ENCODE measurements around the gene BMP7. TPM values are rescaled to one million over a fixed set of nuclear protein-coding genes. Genes with fewer than 3 reads are reported as not detected.
"Not testable (repeated sequence)": the region's sequence is repeated elsewhere in the genome, so short reads cannot be mapped to it uniquely, and the experiment has no call there.

Gene BMP7
- total RNA-seq, 1 experiment from 2014 or later: 0.13 TPM

DNA sequence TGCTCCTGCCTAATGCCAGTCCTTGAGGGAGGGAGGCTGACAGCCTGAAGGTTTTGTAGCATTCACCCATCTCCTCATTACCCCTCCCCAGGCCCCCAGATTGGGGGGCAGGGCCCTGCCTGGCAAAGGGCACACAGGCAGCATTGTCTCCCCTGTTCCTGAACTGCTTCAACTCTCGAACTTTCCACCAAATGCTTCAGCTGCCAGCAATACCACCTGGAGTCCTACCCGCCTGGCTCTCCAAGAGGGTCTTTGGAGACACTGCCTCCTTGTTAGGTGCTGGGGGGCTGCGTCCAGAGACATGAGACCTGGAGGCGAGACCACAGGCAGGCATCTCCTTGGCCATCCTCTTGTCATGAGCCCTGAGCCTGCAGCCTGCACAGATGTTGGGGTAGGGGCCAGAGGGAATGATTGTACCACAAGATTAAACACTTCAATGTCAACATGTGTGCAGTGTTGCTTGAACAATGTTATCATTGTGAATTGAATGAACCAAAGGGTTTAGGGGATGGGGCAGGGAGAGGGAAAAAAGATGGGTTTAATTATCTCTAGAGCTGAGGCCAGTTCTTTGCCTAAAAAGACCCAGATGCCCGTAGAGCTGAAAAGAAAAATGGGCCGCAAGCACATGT is 25.0 kb downstream of the BMP7 start:
- no peak overlapping the region for H3K4me3 ChIP-seq
- H4K20me1 ChIP-seq (ENCODE audit: insufficient read depth): no peaks in the 10 kb centered on the region
- H3K4me1 ChIP-seq (replicated peaks; ENCODE audit: insufficient read depth): no peaks in the 10 kb centered on the region
- H2AFZ ChIP-seq: no peak overlapping the region
- DNase-seq: no peak
- POLR2A ChIA-PET (ENCODE audit: unreplicated experiment): no interaction called here
- no peaks in the 10 kb centered on the region for H3K9me3 ChIP-seq (ENCODE audit: insufficient read depth, low read depth)
- peaks cover 26% of the 10 kb centered on the region for H3K27me3 ChIP-seq (ENCODE audit: insufficient read depth, low read depth)
- no peaks in the 10 kb centered on the region for H3K9me2 ChIP-seq (ENCODE audit: insufficient read depth)
- no peaks in the 10 kb centered on the region for H3K36me3 ChIP-seq (ENCODE audit: low read depth)
- H3K27ac ChIP-seq: no peak overlapping the region
- TF ChIP-seq EZH2 (IDR thresholded peaks at IDR 0.05; ENCODE audit: low read depth): no peak
- TF ChIP-seq, protein P1, sequence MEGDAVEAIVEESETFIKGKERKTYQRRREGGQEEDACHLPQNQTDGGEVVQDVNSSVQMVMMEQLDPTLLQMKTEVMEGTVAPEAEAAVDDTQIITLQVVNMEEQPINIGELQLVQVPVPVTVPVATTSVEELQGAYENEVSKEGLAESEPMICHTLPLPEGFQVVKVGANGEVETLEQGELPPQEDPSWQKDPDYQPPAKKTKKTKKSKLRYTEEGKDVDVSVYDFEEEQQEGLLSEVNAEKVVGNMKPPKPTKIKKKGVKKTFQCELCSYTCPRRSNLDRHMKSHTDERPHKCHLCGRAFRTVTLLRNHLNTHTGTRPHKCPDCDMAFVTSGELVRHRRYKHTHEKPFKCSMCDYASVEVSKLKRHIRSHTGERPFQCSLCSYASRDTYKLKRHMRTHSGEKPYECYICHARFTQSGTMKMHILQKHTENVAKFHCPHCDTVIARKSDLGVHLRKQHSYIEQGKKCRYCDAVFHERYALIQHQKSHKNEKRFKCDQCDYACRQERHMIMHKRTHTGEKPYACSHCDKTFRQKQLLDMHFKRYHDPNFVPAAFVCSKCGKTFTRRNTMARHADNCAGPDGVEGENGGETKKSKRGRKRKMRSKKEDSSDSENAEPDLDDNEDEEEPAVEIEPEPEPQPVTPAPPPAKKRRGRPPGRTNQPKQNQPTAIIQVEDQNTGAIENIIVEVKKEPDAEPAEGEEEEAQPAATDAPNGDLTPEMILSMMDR (conservative IDR thresholded peaks at IDR 0.05): no peak
- no peaks in the 10 kb centered on the region for H3K79me2 ChIP-seq (ENCODE audit: low read depth)
- BruUV-seq (replicated peaks): no TSS peak
- CTCF ChIA-PET: no interaction called here
- no peak overlapping the region for H3K4me2 ChIP-seq
- intact Hi-C loops (cut with micrococcal nuclease; ENCODE audit: unreplicated experiment): no loop called here
- no peaks in the 10 kb centered on the region for H3F3A ChIP-seq (ENCODE audit: insufficient read depth, low read depth)

DNA sequence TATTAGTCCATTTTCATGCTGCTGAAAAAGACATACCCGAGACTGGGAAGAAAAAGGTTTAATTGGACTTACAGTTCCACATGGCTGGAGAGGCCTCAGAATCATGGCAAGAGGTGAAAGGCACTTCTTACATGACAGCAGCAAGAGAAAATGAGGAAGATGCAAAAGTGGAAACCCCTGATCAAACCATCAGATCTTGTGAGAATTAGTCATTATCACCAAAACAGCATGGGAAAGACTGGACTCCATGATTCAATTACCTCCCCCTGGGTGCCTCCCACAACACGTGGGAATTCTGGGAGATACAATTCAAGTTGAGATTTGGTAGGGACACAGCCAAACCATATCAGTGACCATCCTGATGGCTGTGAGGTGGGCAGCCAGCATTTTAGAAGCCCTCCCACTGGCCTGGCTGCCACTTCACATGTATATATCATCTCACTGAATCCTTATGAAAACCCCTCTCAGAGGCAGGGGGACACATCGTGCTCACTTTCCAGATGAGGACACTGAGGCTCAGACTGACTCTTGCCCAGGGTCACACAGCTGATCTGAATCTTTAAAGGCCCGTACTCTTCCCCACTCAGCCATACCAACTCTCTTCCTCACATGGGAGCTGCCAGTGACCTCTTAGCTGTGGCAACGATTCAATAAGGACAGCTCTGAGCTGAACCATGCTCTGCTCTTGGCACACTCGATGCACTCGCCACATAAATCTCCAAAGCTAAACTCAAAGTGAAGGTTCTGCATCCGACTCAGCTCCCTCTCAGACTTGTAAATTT is 25.7 kb downstream of the BMP7 start:
- CTCF ChIA-PET: no interaction called here
- Histone ChIP-seq H3K9me2 (ENCODE audit: insufficient read depth) (no peaks in the 10 kb centered on the region), H3K4me2 (no peak overlapping the region), H3K79me2 (ENCODE audit: low read depth) (no peaks in the 10 kb centered on the region), H3K4me1 (replicated peaks; ENCODE audit: insufficient read depth) (no peaks in the 10 kb centered on the region), H3K27ac (no peak overlapping the region), H3K4me3 (no peak overlapping the region), H3K36me3 (ENCODE audit: low read depth) (no peaks in the 10 kb centered on the region), H4K20me1 (ENCODE audit: insufficient read depth) (no peaks in the 10 kb centered on the region), H3F3A (ENCODE audit: insufficient read depth, low read depth) (no peaks in the 10 kb centered on the region), H3K27me3 (ENCODE audit: insufficient read depth, low read depth) (peaks cover 33% of the 10 kb centered on the region), H2AFZ (no peak overlapping the region), H3K9me3 (ENCODE audit: insufficient read depth, low read depth) (no peaks in the 10 kb centered on the region; the same call in 1 of the 2 replicates)
- BruUV-seq (replicated peaks): no TSS peak
- POLR2A ChIA-PET (ENCODE audit: unreplicated experiment): no interaction called here
- DNase-seq: no peak
- intact Hi-C loops (cut with micrococcal nuclease; ENCODE audit: unreplicated experiment): no loop called here
- TF ChIP-seq, protein P1 (conservative IDR thresholded peaks at IDR 0.05): no peak
- TF ChIP-seq EZH2 (IDR thresholded peaks at IDR 0.05; ENCODE audit: low read depth): no peak

DNA sequence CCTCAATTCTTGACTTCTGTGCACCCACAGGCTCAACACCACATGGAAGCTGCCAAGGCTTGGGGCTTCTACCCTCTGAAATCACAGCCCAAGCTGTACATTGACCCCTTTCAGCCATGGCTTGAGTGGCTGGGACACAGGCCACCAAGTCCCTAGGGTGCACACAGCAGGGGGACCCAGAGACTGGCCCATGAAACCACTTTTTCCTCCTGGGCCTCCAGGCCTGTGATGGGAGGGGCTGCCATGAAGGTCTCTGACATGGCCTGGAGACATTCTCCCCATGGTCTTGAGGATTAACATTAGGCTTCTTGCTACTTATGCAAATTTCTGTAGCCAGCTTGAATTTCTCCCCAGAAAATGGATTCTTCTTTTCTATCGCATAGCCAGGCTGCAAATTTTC is 26.7 kb downstream of the BMP7 start:
- BruUV-seq (replicated peaks); H3K4me2 ChIP-seq; H3K36me3 ChIP-seq (ENCODE audit: low read depth); H3K79me2 ChIP-seq (ENCODE audit: low read depth); DNase-seq; H3K27ac ChIP-seq; H2AFZ ChIP-seq; intact Hi-C loops (cut with micrococcal nuclease; ENCODE audit: unreplicated experiment); CTCF ChIA-PET; H3K9me2 ChIP-seq (ENCODE audit: insufficient read depth); H3K4me1 ChIP-seq (replicated peaks; ENCODE audit: insufficient read depth); H3F3A ChIP-seq (ENCODE audit: insufficient read depth, low read depth); H4K20me1 ChIP-seq (ENCODE audit: insufficient read depth); H3K4me3 ChIP-seq; POLR2A ChIA-PET (ENCODE audit: unreplicated experiment); H3K9me3 ChIP-seq (ENCODE audit: insufficient read depth, low read depth): not testable (repeated sequence)
- peaks cover 44% of the 10 kb centered on the region for H3K27me3 ChIP-seq (ENCODE audit: insufficient read depth, low read depth)

DNA sequence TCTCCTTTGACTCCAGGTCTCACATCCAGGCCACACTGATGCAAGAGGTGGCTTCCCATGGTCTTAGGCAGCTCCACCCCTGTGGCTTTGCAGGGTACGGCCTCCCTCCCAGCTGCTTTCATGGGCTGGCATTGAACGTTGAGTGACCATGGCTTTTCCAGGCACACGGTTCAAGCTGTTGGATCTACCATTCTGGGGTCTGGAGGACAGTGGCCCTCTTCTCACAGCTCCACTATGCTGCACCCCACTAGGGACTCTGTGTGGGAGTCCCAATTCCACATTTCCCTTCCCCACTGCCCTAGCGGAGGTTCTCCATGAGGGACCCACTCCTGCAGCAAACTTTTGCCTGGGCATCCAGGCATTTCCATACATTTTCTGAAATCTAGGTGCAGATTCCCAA is 27.1 kb downstream of the BMP7 start:
- H3K9me2 ChIP-seq (ENCODE audit: insufficient read depth); H4K20me1 ChIP-seq (ENCODE audit: insufficient read depth); H3K9me3 ChIP-seq (ENCODE audit: insufficient read depth, low read depth); H3K4me1 ChIP-seq (replicated peaks; ENCODE audit: insufficient read depth); BruUV-seq (replicated peaks); H3K79me2 ChIP-seq (ENCODE audit: low read depth); H3K36me3 ChIP-seq (ENCODE audit: low read depth); intact Hi-C loops (cut with micrococcal nuclease; ENCODE audit: unreplicated experiment); CTCF ChIA-PET; H3K27ac ChIP-seq; H3K4me3 ChIP-seq; DNase-seq; H3K4me2 ChIP-seq; H3F3A ChIP-seq (ENCODE audit: insufficient read depth, low read depth); POLR2A ChIA-PET (ENCODE audit: unreplicated experiment); H2AFZ ChIP-seq: not testable (repeated sequence)
- H3K27me3 ChIP-seq (ENCODE audit: insufficient read depth, low read depth): peaks cover 48% of the 10 kb centered on the region
